ENCODE measurements around the gene EPDR1.

Gene EPDR1

GRCh38 chr7:37923996-37924395, 3.6 kb downstream of the EPDR1 start:
- H3K9ac ChIP-seq (ENCODE audit: low read depth, low read length, poor library complexity, severe bottlenecking), result no peak overlapping the region

GRCh38 chr7:37924491-37925041, 4.1 kb downstream of the EPDR1 start:
- no peak for TF ChIP-seq CTCF (conservative IDR thresholded peaks at IDR 0.05; ENCODE audit: low read length)
- TF ChIP-seq EZH2phosphoT487 (IDR thresholded peaks at IDR 0.05; ENCODE audit: borderline replicate concordance), result no peak
- Histone ChIP-seq H3K9ac (ENCODE audit: low read depth, low read length, poor library complexity, severe bottlenecking) (no peak overlapping the region), H3K9me3 (ENCODE audit: insufficient read depth, low read depth, low read length) (0 out of 2 replicates have a peak, but pooled peaks cover 5% of the 10 kb centered on the region), H2AFZ (ENCODE audit: low read length) (no peak overlapping the region), H3K9me2 (replicated peaks; ENCODE audit: low read depth, low read length) (no peaks in the 10 kb centered on the region), H3K36me3 (ENCODE audit: insufficient read depth, low read length) (no peaks in the 10 kb centered on the region), H3K4me1 (ENCODE audit: insufficient read depth, low read length, poor library complexity, severe bottlenecking) (peaks cover 53% of the 10 kb centered on the region), H3K4me3 (ENCODE audit: low read length, poor library complexity, severe bottlenecking) (peak overlapping the region; percentile 95), H3K27me3 (ENCODE audit: insufficient read depth, low read length, poor library complexity, severe bottlenecking) (no peaks in the 10 kb centered on the region), H3K4me2 (ENCODE audit: low read depth, low read length, poor library complexity, severe bottlenecking) (peak overlapping the region; percentile 96), H4K20me1 (ENCODE audit: insufficient read depth, low read length, poor library complexity, severe bottlenecking) (peaks cover 24% of the 10 kb centered on the region), H3K79me2 (ENCODE audit: insufficient read depth, low read length) (peaks cover 84% of the 10 kb centered on the region), H3F3A (ENCODE audit: low read depth) (no peaks in the 10 kb centered on the region)

More at GRCh38 chr7:37923996-37924395, 3.6 kb downstream of the EPDR1 start:
- H3K9me3 ChIP-seq (ENCODE audit: insufficient read depth, low read depth, low read length), result 0 out of 2 replicates have a peak, but pooled peaks cover 5% of the 10 kb centered on the region
- no peak overlapping the region for H2AFZ ChIP-seq (ENCODE audit: low read length)
- H3K36me3 ChIP-seq (ENCODE audit: insufficient read depth, low read length), result no peaks in the 10 kb centered on the region
- peaks cover 80% of the 10 kb centered on the region for H3K79me2 ChIP-seq (ENCODE audit: insufficient read depth, low read length)
- H3K9me2 ChIP-seq (replicated peaks; ENCODE audit: low read depth, low read length), result no peaks in the 10 kb centered on the region
- H3K4me1 ChIP-seq (ENCODE audit: insufficient read depth, low read length, poor library complexity, severe bottlenecking), result peaks cover 53% of the 10 kb centered on the region
- H3K4me3 ChIP-seq (ENCODE audit: low read length, poor library complexity, severe bottlenecking), result peak overlapping the region; percentile 95
- TF ChIP-seq EZH2phosphoT487 (IDR thresholded peaks at IDR 0.05; ENCODE audit: borderline replicate concordance), result no peak
- TF ChIP-seq CTCF (conservative IDR thresholded peaks at IDR 0.05; ENCODE audit: low read length), result no peak
- H3K27me3 ChIP-seq (ENCODE audit: insufficient read depth, low read length, poor library complexity, severe bottlenecking), result no peaks in the 10 kb centered on the region
- H4K20me1 ChIP-seq (ENCODE audit: insufficient read depth, low read length, poor library complexity, severe bottlenecking), result peaks cover 24% of the 10 kb centered on the region
- no peaks in the 10 kb centered on the region for H3F3A ChIP-seq (ENCODE audit: low read depth)
- peak overlapping the region; percentile 96 for H3K4me2 ChIP-seq (ENCODE audit: low read depth, low read length, poor library complexity, severe bottlenecking)

GRCh38 chr7:37925620-37926019, 5.2 kb downstream of the EPDR1 start:
- Histone ChIP-seq H3K4me1 (ENCODE audit: insufficient read depth, low read length, poor library complexity, severe bottlenecking) (peaks cover 46% of the 10 kb centered on the region), H3K9ac (ENCODE audit: low read depth, low read length, poor library complexity, severe bottlenecking) (no peak overlapping the region), H3K4me2 (ENCODE audit: low read depth, low read length, poor library complexity, severe bottlenecking) (peak overlapping the region; percentile 96), H3K9me3 (ENCODE audit: insufficient read depth, low read depth, low read length) (0 out of 2 replicates have a peak, but pooled peaks cover 5% of the 10 kb centered on the region), H3K4me3 (ENCODE audit: low read length, poor library complexity, severe bottlenecking) (peak overlapping the region; percentile 95), H3K79me2 (ENCODE audit: insufficient read depth, low read length) (peaks cover 92% of the 10 kb centered on the region), H3K27me3 (ENCODE audit: insufficient read depth, low read length, poor library complexity, severe bottlenecking) (no peaks in the 10 kb centered on the region), H4K20me1 (ENCODE audit: insufficient read depth, low read length, poor library complexity, severe bottlenecking) (peaks cover 24% of the 10 kb centered on the region), H3K36me3 (ENCODE audit: insufficient read depth, low read length) (no peaks in the 10 kb centered on the region), H3F3A (ENCODE audit: low read depth) (no peaks in the 10 kb centered on the region), H3K9me2 (replicated peaks; ENCODE audit: low read depth, low read length) (no peaks in the 10 kb centered on the region), H2AFZ (ENCODE audit: low read length) (no peak overlapping the region)
- TF ChIP-seq EZH2phosphoT487 (IDR thresholded peaks at IDR 0.05; ENCODE audit: borderline replicate concordance), result no peak

Data from Loucy (cell line).